GM19099 (cell line): ENCODE results near the gene CFLAR.

Source experiments
- POLR2A ChIP-seq: IDR thresholded peaks from 3 replicates; pipeline ENCODE4 v1.6.1; 2011; ENCODE audit warnings: low read depth; ENCODE audit not compliant: insufficient read length; ENCODE audit errors: extremely low read depth

CFLAR gene

GRCh38 chr2:201114350-201114749, 1.6 kb upstream of the CFLAR start:
- no peak for TF ChIP-seq POLR2A

DNA sequence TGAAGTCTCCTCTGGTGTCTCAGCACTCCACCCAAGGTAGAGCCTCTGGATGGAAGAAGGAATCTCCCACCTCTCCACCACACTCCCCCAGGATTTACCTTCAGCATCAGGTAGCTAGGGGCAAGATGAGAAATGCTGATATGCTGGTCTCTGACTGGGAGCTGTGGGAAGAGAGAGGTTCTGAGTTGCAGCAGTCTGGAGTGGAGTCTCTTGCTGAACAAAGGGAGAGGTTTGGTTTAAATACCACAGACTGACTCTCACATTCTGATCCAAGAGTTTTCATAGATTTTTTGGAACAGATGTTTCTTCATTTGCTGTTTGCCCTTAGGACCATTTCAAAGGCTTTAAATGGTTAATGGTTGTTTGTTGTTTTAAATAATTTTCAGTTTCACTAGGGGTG, 1.1 kb upstream of the CFLAR start:
- TF ChIP-seq POLR2A: no peak

DNA sequence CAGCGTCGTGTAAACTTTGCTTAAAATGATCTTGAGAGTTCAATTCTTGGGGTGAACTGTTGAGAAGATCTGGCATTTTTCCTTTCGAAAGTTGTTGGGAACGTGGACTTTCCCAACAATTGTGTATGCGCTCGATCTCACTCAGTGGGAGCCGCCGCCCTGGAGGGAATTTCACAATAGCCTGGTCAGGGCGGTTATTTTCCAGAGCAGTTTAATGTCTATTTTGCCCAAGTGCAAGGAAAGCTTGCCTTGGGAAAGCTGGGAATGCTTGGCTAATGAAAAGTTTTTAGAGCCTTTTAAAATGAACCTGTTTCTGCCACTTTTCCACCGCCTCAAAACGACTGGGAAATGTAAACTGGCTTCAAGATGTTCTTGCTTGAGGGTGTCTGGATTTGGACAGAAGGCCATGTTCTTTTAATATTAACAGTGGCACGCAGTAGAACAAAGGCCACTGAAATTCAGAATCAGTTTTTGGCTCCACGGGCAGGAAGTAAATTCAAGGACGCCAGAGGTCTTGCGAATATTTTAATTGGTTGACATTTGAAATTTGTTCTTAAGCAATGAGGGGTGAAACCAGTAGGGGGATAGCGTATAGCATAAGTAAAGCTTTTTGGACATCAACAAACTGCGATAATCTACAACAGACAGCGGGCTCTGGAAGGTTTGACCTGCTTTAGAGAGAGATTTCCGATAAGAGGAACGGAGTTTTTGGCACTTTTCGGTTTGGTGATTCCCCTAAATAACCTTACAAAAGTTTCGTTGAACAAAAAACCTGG, 1.2 kb downstream of the CFLAR start:
- TF ChIP-seq POLR2A: peak; percentile 62

GRCh38 chr2:201118121-201118960, 2.4 kb downstream of the CFLAR start:
- peak; percentile 80 for TF ChIP-seq POLR2A

GRCh38 chr2:201118961-201119854, 3.2 kb downstream of the CFLAR start:
- TF ChIP-seq POLR2A: peak; percentile 65

GRCh38 chr2:201122276-201122675, 6.3 kb downstream of the CFLAR start:
- TF ChIP-seq POLR2A: peak; percentile 19

GRCh38 chr2:201126308-201127151, 10.6 kb downstream of the CFLAR start:
- peak; percentile 45 for TF ChIP-seq POLR2A

DNA sequence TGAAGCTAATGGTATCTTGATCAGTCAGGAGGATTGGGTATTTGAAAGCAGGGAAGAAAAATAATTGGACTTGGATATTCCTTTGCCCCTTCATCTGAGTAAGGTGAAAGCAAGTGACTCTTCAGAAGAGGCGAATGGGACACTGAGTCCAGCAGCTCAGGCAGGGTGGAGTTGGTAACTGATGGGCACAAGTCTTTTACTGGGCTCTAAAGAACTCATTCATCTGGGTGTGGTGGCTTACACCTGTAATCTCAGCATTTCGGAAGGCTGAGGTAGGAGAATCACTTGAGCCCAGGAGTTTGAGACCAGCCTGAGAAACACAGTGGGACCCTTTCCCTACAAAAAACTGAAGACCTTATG, 11.2 kb downstream of the CFLAR start:
- TF ChIP-seq POLR2A: no peak

DNA sequence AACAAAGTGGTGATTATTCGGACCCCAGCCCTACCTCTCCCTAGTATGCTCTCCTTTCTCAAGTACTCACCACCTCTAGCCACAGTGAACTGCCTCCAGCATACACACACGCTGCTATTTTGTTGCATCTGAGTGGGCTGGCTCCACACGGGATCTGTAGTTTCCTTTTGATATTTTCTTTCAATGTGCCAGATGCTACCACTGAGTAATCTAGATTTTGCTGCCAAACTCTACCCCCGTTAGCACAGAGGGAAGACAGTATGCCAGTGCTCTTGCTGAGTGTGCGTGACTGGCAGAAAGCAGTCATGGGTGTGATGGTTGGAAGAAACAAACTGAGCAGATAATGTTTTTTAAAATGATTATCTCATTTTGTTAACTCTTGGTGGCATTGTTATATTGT, 11.6 kb downstream of the CFLAR start:
- peak; percentile 42 for TF ChIP-seq POLR2A

- no peak for TF ChIP-seq POLR2A
Measured at GRCh38 chr2:201128033-201128432, 12.1 kb downstream of the CFLAR start.

- peak; percentile 47 for TF ChIP-seq POLR2A
Measured at GRCh38 chr2:201128933-201129505, 13.1 kb downstream of the CFLAR start.

DNA sequence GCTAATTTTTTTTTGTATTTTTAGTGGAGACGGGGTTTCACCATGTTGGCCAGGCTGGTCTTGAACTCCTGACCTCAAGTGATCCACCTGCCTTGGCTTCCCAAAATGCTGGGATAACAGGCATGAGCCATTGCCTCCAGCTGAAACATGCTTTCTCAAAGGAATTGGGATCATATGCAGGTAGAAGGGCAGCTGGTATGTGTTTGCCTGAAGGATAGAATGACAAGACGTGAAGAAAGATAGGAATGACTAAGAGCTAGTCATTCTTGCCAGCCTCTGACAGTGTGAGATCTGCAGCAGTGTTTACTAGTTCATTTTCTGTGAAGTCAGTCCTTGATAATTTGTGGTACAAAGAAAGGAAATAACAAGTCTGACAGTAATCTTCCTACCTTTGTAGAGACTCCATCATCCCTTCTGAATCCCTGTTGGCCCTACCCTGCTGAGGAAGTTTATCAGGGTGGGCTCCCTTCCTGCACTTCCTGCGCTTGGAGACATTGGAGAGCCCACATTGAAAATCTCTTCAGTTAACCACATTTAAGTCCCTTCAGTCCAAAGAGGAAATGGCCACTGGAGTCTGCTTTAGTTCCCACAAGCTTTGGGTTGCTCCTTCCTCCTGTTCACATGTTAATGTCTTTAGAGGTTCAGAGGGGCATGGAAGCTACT, 14.7 kb downstream of the CFLAR start:
- TF ChIP-seq POLR2A: peak; percentile 37

DNA sequence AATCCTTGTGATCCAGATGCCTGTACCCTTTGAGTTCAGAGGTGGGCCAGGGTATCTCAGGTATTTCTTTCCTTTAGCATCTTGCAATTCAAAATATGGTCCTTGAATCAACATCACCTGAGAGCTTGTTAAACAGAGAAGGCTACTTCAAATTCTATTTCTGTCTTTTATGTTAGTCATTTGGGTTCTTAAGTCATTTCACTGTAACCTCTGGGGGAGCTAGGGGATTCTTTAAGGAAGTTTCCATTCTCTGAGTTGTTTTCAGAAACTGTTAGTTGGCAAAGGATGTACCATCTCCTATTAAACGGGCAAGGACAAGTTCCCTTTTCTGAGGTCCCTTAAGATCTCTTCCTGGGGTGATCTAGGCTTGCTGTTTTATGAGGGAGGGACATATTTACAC, 16.6 kb downstream of the CFLAR start:
- no peak for TF ChIP-seq POLR2A
